Trophoblast cell (in vitro differentiated cells and primary cell): ENCODE results near the gene GAB2.

Experiments used
- DNase-seq, 2 donors: peaks; one replicate each; pipeline ENCODE4 v3.0.0-alpha.2; 2016
- H2AFZ ChIP-seq: 2 replicates; pipeline ENCODE4 v1.6.1; 2013; ENCODE audit warnings: low read length, moderate library complexity, mild to moderate bottlenecking; ENCODE audit not compliant: insufficient read depth, poor library complexity
- H2AK5ac ChIP-seq: 2 replicates; pipeline ENCODE4 v1.6.1; 2013; ENCODE audit warnings: mild to moderate bottlenecking, low read length
- H2BK120ac ChIP-seq: 2 replicates; pipeline ENCODE4 v1.6.1; 2013; ENCODE audit warnings: low read length, mild to moderate bottlenecking, moderate library complexity; ENCODE audit not compliant: insufficient read depth, poor library complexity
- H2BK12ac ChIP-seq: 2 replicates; pipeline ENCODE4 v1.6.1; 2013; ENCODE audit warnings: mild to moderate bottlenecking, low read length, moderate library complexity
- H2BK5ac ChIP-seq: 2 replicates; pipeline ENCODE4 v1.6.1; 2013; ENCODE audit warnings: low read length, low read depth, moderate library complexity, mild to moderate bottlenecking; ENCODE audit not compliant: poor library complexity
- H3K14ac ChIP-seq: 2 replicates; pipeline ENCODE4 v1.6.1; 2013; ENCODE audit warnings: mild to moderate bottlenecking, low read length
- H3K18ac ChIP-seq: 2 replicates; pipeline ENCODE4 v1.6.1; 2013; ENCODE audit warnings: mild to moderate bottlenecking, low read length
- H3K23ac ChIP-seq: 2 replicates; pipeline ENCODE4 v1.6.1; 2013; ENCODE audit warnings: low read length
- H3K27ac ChIP-seq: 2 replicates; pipeline ENCODE4 v1.5.1; 2013; ENCODE audit warnings: low read depth, mild to moderate bottlenecking, inconsistent platforms, low read length, moderate library complexity
- H3K27me3 ChIP-seq: 2 replicates; pipeline ENCODE4 v1.6.1; 2013; ENCODE audit warnings: inconsistent platforms, mild to moderate bottlenecking, low read length, moderate library complexity; ENCODE audit not compliant: insufficient read depth
- H3K36me3 ChIP-seq, 2 experiments: 1 replicate in 1 of 2; 2 replicates in 1 of 2; pipeline ENCODE4 v1.6.1; 2013; ENCODE audit warnings: low read length in 2 of 2, mild to moderate bottlenecking in 2 of 2, moderate library complexity in 1 of 2; ENCODE audit not compliant: insufficient read depth in 2 of 2, control insufficient read depth in 1 of 2
- H3K4ac ChIP-seq: 2 replicates; pipeline ENCODE4 v1.6.1; 2013; ENCODE audit warnings: low read depth, mild to moderate bottlenecking, low read length, moderate library complexity
- H3K4me1 ChIP-seq, 2 experiments: 1 replicate in 1 of 2; 2 replicates in 1 of 2; pipeline ENCODE4 v1.6.1; 2013; ENCODE audit warnings: low read length in 2 of 2, mild to moderate bottlenecking in 2 of 2, moderate library complexity in 1 of 2; ENCODE audit not compliant: insufficient read depth in 2 of 2, control insufficient read depth in 1 of 2
- H3K4me2 ChIP-seq: 2 replicates; pipeline ENCODE4 v1.6.1; 2013; ENCODE audit warnings: inconsistent platforms, mild to moderate bottlenecking, low read length, moderate library complexity
- H3K4me3 ChIP-seq: 2 replicates; pipeline ENCODE4 v1.5.1; 2013; ENCODE audit warnings: mild to moderate bottlenecking, low read depth, low read length, inconsistent platforms
- H3K79me1 ChIP-seq: one replicate; pipeline ENCODE4 v1.6.1; 2013; ENCODE audit warnings: low read length
- H3K79me2 ChIP-seq: 2 replicates; pipeline ENCODE4 v1.6.1; 2013; ENCODE audit warnings: low read length, mild to moderate bottlenecking; ENCODE audit not compliant: control insufficient read depth, insufficient read depth, poor library complexity
- H3K9ac ChIP-seq: 2 replicates; pipeline ENCODE4 v1.6.1; 2013; ENCODE audit warnings: mild to moderate bottlenecking, low read length
- H3K9me3 ChIP-seq: 2 replicates; pipeline ENCODE4 v1.6.1; 2013; ENCODE audit warnings: low read depth, mild to moderate bottlenecking, control low read depth, inconsistent platforms, low read length; ENCODE audit not compliant: insufficient read depth
- H4K12ac ChIP-seq: 2 replicates; pipeline ENCODE4 v1.6.1; 2013; ENCODE audit warnings: low read depth, mild to moderate bottlenecking, low read length, moderate library complexity
- H4K8ac ChIP-seq: 2 replicates; pipeline ENCODE4 v1.6.1; 2013; ENCODE audit warnings: low read depth, mild to moderate bottlenecking, low read length, moderate library complexity
- H4K91ac ChIP-seq: one replicate; pipeline ENCODE4 v1.6.1; 2013; ENCODE audit warnings: low read depth, mild to moderate bottlenecking, low read length, moderate library complexity
- WGBS: extraction: QIAGEN DNeasy Blood & Tissue Kit; methylation state at CpG from one replicate; pipeline ENCODE4 v1.1.7; 2013; ENCODE audit warnings: missing lambda C conversion rate; ENCODE audit not compliant: insufficient read length, insufficient coverage; ENCODE audit errors: extremely low coverage; 5-methylcytosine and 5-hydroxymethylcytosine counted together

The GAB2 gene

GRCh38 chr11:78351193-78351592, 66.4 kb downstream of the GAB2 start:
- Histone ChIP-seq H3K4me3 (no peak overlapping the region), H2AFZ (no peak overlapping the region), H4K12ac (no peak overlapping the region), H3K9ac (no peak overlapping the region), H4K91ac (peak overlapping the region; percentile 32), H3K27ac (peak overlapping the region; percentile 71), H3K27me3 (no peaks in the 10 kb centered on the region), H3K79me2 (peaks cover 13% of the 10 kb centered on the region), H4K8ac (no peak overlapping the region), H3K18ac (no peak overlapping the region), H2BK5ac (peak overlapping the region; percentile 50), H3K4ac (peak overlapping the region; percentile 93), H2BK12ac (peak overlapping the region; percentile 18), H3K36me3 (no peaks in the 10 kb centered on the region), H3K79me1 (peaks cover 29% of the 10 kb centered on the region), H3K4me2 (no peak overlapping the region), H3K14ac (no peak overlapping the region), H2AK5ac (no peak overlapping the region), H3K4me1 (peaks cover 17 to 33% of the 10 kb centered on the region in 2 experiments), H3K23ac (no peak overlapping the region), H2BK120ac (peak overlapping the region; percentile 85), H3K9me3 (no peaks in the 10 kb centered on the region)
- WGBS, result no CpG with 5 or more reads among the region's 3 CpGs
- DNase-seq, result no peak

- H3K79me2 ChIP-seq, result peaks cover 13% of the 10 kb centered on the region
- H2BK5ac ChIP-seq, result peak overlapping the region; percentile 21
- no peak overlapping the region for H3K4me2 ChIP-seq
- H3K36me3 ChIP-seq, result no peaks in the 10 kb centered on the region
- no peaks in the 10 kb centered on the region for H3K27me3 ChIP-seq
- H3K9me3 ChIP-seq, result no peaks in the 10 kb centered on the region
- H3K9ac ChIP-seq, result no peak overlapping the region
- peak overlapping the region; percentile 71 for H3K27ac ChIP-seq
- H2AFZ ChIP-seq, result no peak overlapping the region
- H3K18ac ChIP-seq, result no peak overlapping the region
- H4K91ac ChIP-seq, result peak overlapping the region; percentile 70
- H3K4me1 ChIP-seq, result peaks cover 17 to 33% of the 10 kb centered on the region in 2 experiments
- H3K4ac ChIP-seq, result peak overlapping the region; percentile 34
- H2AK5ac ChIP-seq, result no peak overlapping the region
- H3K23ac ChIP-seq, result no peak overlapping the region
- no peak overlapping the region for H3K14ac ChIP-seq
- no CpG with 5 or more reads among the region's 7 CpGs for WGBS
- peaks cover 27% of the 10 kb centered on the region for H3K79me1 ChIP-seq
- H2BK12ac ChIP-seq, result peak overlapping the region; percentile 74
- DNase-seq, result peak in 1 of 2 donors; percentile 26
- H3K4me3 ChIP-seq, result no peak overlapping the region
- H4K8ac ChIP-seq, result peak overlapping the region; percentile 9
- peak overlapping the region; percentile 85 for H2BK120ac ChIP-seq
- no peak overlapping the region for H4K12ac ChIP-seq
Observed at GRCh38 chr11:78350646-78351165, 66.9 kb downstream of the GAB2 start.

GRCh38 chr11:78350091-78350645, 67.5 kb downstream of the GAB2 start:
- DNase-seq, result no peak
- Histone ChIP-seq H4K91ac (peak overlapping the region; percentile 66), H3K27ac (peak overlapping the region; percentile 77), H3K4me1 (peaks cover 17 to 31% of the 10 kb centered on the region in 2 experiments), H3K18ac (peak overlapping the region; percentile 56), H3K14ac (peak overlapping the region; percentile 70), H3K23ac (no peak overlapping the region), H3K27me3 (no peaks in the 10 kb centered on the region), H2BK12ac (no peak overlapping the region), H3K36me3 (no peaks in the 10 kb centered on the region), H3K79me2 (peaks cover 13% of the 10 kb centered on the region), H3K79me1 (peaks cover 25% of the 10 kb centered on the region), H3K4ac (peak overlapping the region; percentile 72), H4K8ac (peak overlapping the region; percentile 58), H2AK5ac (peak overlapping the region; percentile 59), H3K4me2 (peak overlapping the region; percentile 21), H3K9ac (peak overlapping the region; percentile 43), H2BK5ac (peak overlapping the region; percentile 88), H4K12ac (no peak overlapping the region), H2BK120ac (peak overlapping the region; percentile 58), H2AFZ (peak overlapping the region; percentile 35), H3K4me3 (no peak overlapping the region), H3K9me3 (no peaks in the 10 kb centered on the region)
- no CpG with 5 or more reads among the region's 6 CpGs for WGBS

- H3K18ac ChIP-seq, result no peak overlapping the region
- no peaks in the 10 kb centered on the region for H3K9me3 ChIP-seq
- H2BK5ac ChIP-seq, result no peak overlapping the region
- no peaks in the 10 kb centered on the region for H3K27me3 ChIP-seq
- no peak overlapping the region for H3K14ac ChIP-seq
- no peak overlapping the region for H4K91ac ChIP-seq
- no peak overlapping the region for H4K8ac ChIP-seq
- H2BK12ac ChIP-seq, result no peak overlapping the region
- peaks cover 0 to 2% of the 10 kb centered on the region in 2 experiments for H3K36me3 ChIP-seq
- H3K4me2 ChIP-seq, result no peak overlapping the region
- no peak overlapping the region for H3K4ac ChIP-seq
- H3K27ac ChIP-seq, result peak overlapping the region; percentile 6
- no peak overlapping the region for H3K9ac ChIP-seq
- peaks cover 13% of the 10 kb centered on the region for H3K79me2 ChIP-seq
- no peak for DNase-seq
- H4K12ac ChIP-seq, result no peak overlapping the region
- H3K4me3 ChIP-seq, result no peak overlapping the region
- H2AK5ac ChIP-seq, result no peak overlapping the region
- peaks cover 25% of the 10 kb centered on the region for H3K79me1 ChIP-seq
- no peak overlapping the region for H2AFZ ChIP-seq
- no CpG with 5 or more reads among the region's 3 CpGs for WGBS
- no peak overlapping the region for H2BK120ac ChIP-seq
- no peak overlapping the region for H3K23ac ChIP-seq
- peaks cover 17 to 31% of the 10 kb centered on the region in 2 experiments for H3K4me1 ChIP-seq
Observed at GRCh38 chr11:78349624-78350023, 68.0 kb downstream of the GAB2 start.
